SH-SY5Y (cell line): ENCODE results near the gene NFAT5.

ENCODE experiments used
- GATA2 ChIP-seq: IDR thresholded peaks from 2 replicates; pipeline ENCODE4 v1.6.1; 2011; ENCODE audit warnings: mild to moderate bottlenecking, low read depth, low read length
- GATA3 ChIP-seq: IDR thresholded peaks from 2 replicates; pipeline ENCODE4 v1.6.1; 2011; ENCODE audit warnings: low read depth, mild to moderate bottlenecking, low read length, moderate library complexity

DNA sequence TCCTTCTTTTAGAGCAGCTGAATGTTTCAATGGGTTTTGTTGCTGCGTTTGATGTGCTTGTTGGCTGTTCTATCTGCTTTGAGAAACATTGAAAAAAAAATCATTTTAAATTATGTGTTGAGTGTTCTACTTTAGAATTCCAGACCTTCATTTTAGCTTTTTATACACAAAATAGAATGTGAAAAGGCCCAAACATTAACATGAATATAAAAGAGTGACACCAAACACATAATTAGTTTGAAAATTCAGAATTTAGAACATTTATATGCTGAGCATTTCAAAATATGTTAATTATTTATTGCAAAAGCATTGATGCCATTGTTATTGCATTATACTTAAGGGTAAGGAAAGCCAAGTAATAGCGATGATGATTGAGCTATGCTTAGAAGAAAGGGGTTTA lies 2.9 kb downstream of the NFAT5 start:
- TF ChIP-seq GATA2 (no peak), GATA3 (no peak)
